HG03354 (cell line): ENCODE results near the gene SMAD7.

Experiments
- ATAC-seq: cut with Tn5 transposase; IDR thresholded peaks from one replicate; pipeline ENCODE4 v1.9.1; 2021; ENCODE audit warnings: mild to moderate bottlenecking; ENCODE audit not compliant: unreplicated experiment, poor library complexity, severe bottlenecking

Gene SMAD7

DNA sequence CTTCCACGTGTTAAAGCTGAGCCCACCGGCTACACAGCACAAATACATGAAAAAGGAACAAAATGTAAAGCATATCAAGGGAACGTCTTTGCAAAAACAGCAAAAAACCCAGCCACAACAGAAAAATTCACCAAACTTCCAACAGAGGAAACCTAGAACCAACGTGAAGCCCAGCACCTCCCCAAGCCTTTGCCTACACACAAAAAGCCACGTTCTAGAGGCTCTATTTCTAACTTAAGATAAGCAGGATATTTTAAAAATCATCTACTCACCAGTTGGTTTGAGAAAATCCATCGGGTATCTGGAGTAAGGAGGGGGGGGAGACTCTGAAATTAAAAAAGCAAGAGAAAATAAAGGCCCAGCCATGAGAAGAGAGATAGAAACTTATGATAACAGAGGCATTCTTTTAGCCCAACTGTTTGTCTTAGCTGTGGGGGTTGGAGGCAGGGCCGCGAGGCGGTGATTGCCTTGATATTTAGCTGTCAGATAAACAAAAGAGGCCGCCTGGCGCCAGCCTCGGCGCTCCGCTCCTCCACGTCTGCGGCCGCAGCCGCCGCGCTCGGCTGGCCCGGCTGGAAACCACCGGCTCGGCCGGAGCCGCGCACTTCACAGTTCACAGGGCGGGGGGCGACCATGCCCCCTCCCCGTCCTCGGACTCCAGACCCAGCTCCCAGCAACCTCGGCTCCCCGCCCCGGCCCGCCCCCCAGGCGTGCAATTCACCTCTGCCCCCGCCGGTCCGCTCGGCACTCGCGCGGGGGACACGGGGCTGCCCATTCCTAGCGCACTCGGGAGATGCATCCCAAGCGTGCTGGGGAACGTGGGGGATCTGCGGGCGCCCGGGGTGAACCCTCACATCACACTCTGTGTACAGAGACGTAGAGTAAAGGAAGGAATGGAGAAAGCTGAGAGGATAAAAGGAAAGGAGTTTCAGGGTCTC lies 2.4 kb downstream of the SMAD7 start:
- ATAC-seq = no peak

DNA sequence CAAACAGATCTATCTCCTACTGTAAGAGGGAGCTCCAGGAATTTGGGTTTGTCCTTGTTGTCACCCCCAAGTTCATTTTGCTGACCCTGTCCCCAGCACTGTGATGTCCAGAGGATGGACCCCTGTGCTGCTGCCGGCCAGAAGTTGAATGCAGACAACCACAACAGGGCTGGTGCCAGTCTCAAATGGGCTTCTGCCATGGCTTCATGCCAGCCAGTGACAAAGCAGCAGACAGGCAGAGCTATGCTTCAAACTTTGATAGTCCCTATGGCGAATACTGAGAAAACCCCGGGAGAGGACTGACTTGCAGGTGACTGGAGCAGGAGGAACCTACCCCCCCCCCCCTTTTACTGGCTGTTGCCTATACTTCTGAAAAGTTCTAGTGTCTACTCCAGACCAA lies 3.2 kb downstream of the SMAD7 start:
- ATAC-seq = no peak

DNA sequence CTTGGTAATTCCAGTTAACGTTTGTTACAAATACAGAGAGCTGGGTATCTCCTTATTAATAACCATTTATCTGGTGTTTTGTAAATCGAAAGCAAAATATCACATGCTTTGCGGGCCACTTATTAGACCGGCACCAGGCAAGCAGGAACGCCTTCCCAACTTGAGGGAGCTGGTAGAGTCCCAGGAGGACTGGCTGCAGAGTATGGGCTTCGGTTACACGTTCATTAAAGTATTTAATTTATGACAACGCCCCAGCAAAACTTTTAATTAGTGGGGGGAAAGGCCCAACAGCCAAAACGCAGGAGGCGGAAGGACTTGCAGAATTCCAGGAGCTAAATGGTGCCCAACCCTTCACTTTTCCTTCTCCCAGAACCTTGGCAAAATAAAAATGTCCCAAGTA lies 3.7 kb downstream of the SMAD7 start:
- no peak for ATAC-seq

DNA sequence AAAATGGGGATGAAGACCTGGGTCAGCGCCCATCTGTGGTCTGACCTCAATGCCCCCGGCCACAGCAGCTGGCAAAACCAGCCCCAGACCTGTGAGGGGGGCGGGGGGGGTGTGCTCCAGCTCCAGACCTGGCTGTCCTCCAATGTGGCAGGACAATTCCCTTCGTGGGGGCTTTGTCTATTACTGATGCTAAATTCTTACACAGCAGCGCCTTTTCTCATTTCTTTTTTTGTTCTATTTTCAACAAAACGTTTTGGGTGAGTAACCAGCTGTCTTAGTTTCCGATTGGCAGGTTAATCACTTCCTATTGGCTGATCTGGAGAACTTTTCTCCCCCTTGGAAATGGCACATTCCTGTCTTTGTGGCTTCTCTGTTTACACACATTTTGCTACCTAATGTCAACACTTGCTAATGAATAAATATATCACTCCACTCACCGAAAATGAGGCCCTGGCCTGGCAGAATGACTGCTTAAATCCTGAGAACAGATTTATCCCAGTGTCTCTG lies 4.4 kb downstream of the SMAD7 start:
- ATAC-seq = no peak

DNA sequence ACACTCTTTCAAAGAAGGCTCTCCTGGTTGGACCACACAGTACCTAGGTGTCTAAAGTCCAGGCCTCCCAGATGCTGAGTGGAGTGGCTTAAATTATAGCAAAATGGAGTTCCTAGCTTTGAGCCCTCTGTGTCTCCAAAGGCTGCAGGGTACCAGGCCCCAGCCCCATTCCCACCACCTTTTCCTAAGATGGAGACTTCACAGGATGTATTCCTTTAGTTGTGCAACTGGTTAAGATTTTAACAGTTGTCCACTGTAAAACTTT lies 4.9 kb downstream of the SMAD7 start:
- no peak for ATAC-seq

DNA sequence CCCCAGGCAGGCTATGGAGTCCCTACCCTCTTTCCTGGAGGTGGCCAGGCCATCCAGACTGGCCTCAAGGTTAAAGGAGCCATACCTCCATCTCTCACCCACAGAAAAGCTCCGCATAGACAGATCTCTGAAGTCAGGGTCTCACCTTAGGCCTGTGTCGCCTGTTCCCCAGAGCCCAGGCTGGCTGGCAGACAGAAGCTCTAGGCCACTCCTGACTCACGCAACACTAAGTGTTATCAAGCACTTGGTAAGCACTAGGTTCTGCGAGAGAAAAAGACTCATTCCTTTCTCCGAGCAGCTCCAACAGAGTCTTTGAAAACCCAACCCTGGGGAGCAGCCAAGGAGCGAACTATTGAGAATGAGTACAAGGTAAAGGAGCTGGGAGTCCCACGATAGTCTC lies 6.1 kb downstream of the SMAD7 start:
- no peak for ATAC-seq

DNA sequence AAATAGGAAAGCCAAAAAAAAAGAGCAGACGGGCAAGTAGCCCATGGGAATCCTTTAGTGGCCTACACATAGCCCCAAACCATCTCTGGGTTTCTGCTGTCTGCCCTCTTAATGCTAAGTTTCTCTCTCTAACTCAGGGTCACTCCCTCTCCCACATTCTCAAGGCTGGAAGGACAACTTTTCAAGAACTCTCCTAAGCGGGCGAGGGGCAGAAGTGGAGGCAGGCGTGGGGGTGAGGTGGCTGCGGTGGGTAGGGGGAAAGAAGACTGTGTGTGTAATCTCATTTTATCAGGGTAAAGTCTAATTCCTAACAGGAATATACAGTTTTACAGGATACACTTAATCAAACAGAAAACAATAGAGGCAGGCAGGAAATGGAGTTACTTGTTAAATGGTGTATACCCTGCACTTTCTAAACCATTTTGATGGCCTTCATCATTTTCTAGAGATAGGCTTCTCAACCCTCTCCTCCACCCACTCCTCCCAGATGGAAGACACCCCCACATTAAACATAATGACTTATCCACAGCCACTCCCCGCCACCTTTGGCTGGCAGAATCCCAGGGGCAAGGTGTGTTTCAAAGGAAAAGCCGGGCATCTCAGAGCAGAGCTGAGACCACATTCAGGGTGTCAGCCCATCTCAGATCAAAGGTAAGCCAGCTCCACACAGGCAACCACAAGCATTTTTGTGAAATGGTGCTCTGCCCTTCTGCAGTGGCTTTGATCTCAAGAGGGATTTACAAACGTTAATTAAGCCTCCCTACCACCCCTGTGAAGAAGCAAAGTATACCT lies 6.8 kb downstream of the SMAD7 start:
- ATAC-seq = no peak

DNA sequence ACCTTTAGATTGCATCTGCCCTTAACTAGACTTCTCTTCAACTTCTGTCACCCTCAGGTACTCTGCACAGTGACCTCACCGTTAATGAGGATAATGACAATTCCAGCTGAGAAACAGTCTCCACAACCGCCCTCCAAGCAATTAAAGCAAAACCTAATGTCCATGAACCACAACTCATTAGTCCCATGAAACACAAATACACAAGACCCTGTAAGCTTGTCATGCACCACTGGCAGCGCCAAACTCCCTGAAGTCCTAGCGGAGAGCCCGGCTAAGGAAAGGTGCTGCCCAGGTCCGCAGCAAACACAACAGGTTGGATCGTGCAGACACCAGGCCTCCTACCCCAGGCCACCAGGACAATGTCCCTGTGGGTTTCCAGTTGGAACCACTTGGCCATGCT lies 7.4 kb downstream of the SMAD7 start:
- no peak for ATAC-seq

DNA sequence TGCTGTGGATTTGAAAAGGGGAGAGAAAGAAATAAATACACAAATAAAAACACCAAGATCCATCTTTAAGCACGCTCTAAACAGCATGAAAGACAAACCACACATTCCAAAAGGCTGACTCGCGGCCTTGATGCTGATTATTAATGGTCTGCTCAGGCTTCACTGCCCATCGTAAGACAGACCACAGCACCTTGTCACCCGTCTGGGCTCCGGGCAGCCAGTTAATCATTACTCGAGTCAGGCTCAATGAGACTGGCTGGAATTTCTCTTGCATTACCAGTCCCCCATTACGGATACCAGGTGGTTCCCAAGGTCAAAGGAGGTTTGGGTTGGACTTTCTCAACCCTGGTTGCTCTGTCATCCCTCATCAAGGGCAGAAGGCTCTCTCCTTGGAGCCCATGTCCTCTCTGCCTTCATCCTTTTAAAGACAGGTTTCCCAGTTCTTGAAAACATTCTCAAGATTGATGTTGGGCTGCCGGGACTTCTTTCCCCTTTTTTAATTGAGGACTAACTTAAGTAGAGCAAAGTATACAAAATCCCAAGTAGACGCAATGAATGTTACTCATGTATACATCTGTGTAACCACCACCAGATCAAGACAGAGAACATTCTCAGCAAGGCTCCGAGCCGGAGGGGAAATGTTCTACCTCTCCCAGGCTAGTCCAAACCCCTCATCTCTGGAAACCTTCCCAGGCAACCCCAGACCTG lies 8.1 kb downstream of the SMAD7 start:
- ATAC-seq = no peak

DNA sequence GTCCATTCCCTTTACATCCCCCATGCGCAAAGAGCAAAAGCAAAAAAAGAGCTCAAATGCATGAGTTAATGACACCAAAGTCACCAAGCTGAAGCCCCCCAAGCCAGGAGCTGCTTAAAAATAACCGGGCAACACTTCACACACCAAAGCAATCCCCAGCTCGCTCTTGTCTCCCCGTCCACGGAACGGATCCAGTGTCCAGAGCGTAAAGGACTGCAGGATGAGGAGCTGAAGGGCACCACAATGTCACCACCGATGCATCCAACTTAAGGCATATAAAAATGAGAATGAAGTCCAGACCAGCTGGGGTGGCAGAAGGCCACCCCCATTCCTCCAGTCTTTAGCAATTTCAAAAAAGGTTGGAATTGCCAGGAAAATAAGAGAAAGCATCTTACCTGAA lies 8.7 kb downstream of the SMAD7 start:
- ATAC-seq = no peak

DNA sequence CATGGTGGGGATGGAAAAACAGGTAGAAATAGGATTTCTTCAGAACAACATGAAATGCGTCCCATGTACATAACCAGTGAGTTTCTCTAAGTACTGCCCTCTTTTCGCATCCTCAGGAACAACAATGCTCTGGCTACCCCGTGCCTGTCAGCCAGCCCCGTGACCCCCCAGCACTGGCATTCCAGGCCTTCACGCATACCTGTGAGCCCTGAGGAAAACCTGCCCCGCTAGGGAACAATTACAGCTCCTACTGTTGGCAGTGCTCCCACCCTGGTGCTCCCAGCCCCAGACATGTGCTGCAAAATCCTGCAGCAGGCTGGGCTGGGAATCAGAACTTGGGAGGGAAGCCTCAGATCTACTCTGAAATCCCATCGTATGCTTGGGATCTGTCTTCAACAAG lies 9.1 kb downstream of the SMAD7 start:
- ATAC-seq = no peak

DNA sequence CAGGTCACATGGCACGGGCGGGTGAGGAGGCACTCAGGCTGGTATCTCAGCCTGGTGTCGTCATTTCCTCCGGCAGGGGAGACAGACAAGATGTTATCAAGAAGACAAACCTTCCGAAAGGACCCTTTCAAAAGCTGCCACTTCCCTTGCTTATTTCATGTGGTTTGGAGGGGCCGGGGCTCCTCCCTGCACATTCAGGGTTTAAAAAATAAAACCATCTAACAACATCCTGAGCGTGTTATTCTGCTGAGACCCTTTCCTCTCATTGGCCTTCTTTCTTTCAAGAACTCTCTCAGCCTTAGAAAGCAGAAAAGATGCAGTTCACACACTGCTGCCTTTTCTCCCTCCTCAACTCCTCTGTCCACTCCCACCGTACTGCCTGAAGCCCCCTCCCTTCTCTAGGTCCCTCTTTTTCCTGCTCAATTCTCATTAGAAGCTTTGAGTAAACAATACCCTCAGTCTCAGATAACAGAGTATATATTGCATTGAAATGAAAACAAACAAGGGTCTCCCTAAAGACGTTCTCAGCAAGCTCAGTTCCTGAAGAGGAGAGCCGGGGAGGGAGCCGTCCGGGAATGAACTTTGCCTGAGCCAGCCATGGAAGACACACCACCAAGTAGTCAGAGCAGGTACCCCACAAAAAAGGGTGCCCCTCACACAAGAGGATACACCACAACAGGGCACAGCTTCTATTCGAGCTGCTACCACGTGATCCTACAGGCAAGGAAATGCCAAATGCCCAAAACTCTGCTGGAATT lies 9.7 kb downstream of the SMAD7 start:
- peak; percentile 69 for ATAC-seq

DNA sequence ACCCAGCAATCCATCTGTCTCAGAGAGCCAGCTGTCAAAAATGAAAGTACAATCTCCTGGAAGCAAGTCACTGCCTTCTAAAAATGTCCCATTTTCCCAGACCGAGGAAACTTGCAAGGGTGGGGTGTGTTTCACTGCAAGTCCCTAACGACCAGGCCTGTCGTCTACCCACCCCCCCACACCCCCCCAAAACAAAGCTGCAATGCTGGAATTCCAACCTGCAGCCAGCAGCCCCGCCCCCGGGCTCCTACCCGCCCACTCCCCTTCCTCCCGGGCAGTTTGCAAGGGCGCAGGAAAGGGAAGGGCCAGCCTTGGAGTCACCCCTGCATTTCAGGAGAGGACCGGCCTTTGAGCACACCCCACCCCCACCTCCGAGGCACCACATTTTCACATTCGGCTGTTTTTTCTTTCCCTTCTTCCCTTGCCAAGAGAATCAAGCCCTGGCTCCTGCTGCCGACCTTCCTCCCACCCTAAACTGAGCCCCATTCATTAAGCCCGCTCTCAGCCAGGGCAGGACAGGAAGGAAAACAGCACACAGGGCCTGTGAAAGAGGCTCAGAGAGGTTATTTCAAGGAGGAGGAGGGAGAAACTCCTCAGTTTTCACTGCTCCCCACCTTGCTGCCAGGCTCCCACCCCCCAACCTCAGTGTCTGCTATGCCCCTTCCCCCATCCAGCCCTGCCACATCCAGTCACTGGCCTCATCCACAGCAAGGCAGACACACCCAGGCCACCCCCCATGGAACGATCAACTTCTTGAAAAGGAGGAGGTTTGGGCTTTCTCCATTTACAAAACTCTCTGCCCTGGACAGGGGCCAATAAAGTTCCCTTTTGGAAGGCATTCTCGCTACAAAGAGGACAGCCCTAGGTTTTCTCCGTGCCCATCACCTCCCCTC lies 11.3 kb downstream of the SMAD7 start:
- ATAC-seq = no peak

DNA sequence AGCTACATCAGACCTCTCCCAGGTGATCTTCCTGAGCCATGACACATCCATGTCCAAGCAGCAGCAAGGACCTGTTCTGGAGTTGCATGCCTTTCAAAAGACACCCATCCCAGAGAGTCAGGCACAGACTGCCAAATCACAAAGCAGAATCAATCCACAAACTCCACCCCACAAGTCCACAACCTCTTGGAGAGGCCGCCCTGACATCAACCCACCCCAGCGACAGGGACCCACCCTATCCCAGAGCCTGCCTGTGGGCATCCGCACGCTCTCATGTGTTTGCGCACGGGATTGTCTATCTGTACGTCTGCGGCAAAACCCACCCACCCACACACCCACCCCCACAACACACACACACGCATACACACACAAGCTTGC lies 11.9 kb downstream of the SMAD7 start:
- ATAC-seq = no peak

DNA sequence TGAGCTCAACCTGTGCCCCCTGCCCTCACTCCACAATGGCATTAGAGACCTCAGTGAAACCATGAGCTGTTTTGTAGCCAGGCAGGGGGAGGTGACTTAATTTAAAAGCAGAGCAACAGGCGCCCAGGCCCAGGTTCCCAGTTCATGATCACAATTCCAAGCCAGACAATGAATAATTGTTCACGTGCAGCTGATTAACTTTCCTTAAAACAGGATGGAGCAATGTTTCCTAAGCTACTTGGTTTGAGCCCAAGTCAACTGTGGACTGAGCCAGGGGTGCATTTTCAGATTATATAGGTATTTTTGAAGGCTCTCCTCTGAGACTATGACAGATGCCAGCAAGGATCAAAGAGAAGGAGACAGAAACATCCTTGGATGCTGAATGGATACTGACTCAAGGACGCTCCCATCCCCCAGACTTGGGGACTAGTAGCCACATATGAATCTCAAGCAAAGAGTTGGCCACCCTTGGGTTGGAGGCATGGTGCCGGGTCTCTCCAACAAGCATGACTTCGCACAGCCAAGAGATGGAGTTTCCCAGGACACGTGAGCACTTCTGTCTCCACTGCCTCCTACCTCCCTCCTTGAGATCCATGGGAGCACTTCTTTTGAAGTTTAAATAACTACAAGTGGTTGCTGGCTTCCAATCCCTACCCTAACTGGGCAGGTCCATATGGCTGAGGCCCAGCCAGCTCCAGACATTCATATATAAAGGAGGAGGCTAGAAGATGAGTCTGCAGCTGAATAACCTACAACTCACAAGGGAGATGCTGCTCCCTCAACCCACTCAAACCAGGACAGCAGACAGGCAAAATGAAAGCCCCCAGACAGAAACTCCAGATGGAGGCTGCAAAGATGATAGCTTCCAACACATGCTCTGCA lies 12.7 kb downstream of the SMAD7 start:
- no peak for ATAC-seq

DNA sequence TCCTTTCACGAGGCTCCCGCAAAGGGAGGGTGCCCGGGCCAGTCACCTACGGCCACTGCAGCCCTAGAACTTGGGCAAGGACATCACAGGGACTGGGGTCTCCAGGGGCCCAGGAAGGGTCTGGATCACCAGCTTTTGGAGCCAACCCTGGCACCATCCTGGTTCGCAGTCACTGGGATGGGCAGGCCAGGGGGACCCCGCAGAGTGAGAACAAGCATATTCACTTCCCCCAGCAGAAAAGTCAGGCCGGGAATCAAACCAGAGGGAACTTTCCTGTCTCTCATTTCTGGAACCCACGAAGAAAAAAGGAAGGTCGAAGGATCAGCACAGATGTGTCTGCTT lies 15.4 kb downstream of the SMAD7 start:
- ATAC-seq = no peak

DNA sequence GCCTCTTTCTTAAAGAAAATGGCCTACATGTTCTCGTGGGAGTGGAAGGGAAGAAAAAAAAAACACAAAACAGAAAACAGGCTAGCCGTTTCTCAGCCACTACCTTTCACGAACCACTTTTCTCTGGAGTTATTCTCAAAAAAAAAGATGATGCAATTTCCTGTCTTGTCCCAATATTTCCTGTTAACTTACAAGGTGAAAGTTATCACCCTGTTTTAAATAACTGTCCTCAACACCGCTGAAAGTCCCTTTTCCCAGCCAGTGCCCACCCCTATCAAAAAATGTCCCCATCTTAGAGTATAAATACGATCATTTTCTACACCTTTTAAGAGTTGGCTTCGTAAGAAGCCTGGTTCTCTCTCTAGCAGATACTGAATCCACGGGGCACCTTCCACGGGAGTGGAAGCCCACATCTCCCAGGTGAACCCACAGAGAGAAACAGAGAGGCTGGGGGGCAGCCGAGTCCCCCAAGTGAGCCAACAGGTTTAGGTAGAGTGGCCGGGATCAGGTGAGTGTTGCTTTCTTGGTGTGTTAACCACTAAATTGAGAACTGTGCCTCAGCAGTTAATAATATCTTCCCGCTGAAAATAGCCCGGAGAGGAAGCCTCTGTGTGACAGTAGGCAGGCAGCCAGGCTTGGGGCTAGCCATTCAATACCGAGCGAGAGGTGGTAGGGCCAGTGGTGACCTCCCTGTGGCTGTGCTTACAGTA lies 15.9 kb downstream of the SMAD7 start:
- peak; percentile 44 for ATAC-seq

DNA sequence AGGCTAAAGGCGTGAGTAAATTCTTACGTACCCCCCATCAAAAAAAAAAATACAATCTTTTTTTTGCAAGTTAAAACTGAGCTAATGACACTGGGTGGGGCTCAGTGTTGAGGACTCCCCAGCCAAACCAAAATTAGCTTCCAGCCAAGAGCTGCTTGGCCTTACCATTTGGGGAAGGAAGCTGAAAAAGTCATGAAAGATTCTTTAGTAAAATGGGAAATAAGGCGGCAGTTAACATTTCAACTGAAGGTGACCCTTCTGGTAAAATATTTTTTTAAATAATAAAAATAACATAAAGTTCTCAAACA lies 16.4 kb downstream of the SMAD7 start:
- ATAC-seq = no peak
